Measurements from ENCODE around the gene PHACTR4. TPM values are rescaled to one million over a fixed set of nuclear protein-coding genes. Genes with fewer than 3 reads are reported as not detected.

PHACTR4 gene
- total and polyA plus RNA-seq, 9 of the 15 experiments (the other 6 are each of a cell fraction or from before 2014, with no cell fraction given) = 6.4 to 43.6 (median 14.2) TPM

- TF ChIP-seq KDM2B (CRISPR knock-in tag; IDR thresholded peaks at IDR 0.05) (peak; percentile 74), XRCC5 (IDR thresholded peaks at IDR 0.05; ENCODE audit: low read depth, low read length) (peak; percentile 72), BACH1 (tag; IDR thresholded peaks at IDR 0.05) (no peak), MYC (IDR thresholded peaks at IDR 0.05; ENCODE audit: low read depth, low read length) (peak; percentile 86), MYC (CRISPR knock-in tag; IDR thresholded peaks at IDR 0.05; ENCODE audit: borderline replicate concordance, low read depth) (peak; percentile 82; the same call in 1 of the 2 replicates), ZNF224 (CRISPR knock-in tag; IDR thresholded peaks at IDR 0.05) (no peak), POLR2H (tag; IDR thresholded peaks at IDR 0.05; ENCODE audit: low read depth) (peak; percentile 94), MED1 (CRISPR knock-in tag; IDR thresholded peaks at IDR 0.05; ENCODE audit: borderline replicate concordance) (no peak), ZNF263 (CRISPR knock-in tag; IDR thresholded peaks at IDR 0.05; ENCODE audit: borderline replicate concordance) (peak; percentile 59; the same call in 1 of the 2 replicates), SOX6 (IDR thresholded peaks at IDR 0.05) (0 out of 2 replicates have a peak, but pooled peaks have one; percentile 42), EP300 (IDR thresholded peaks at IDR 0.05; ENCODE audit: low read length) (peak; percentile 34), GABPB1 (CRISPR knock-in tag; IDR thresholded peaks at IDR 0.05) (peak; percentile 86), MTF1 (CRISPR knock-in tag; IDR thresholded peaks at IDR 0.05; ENCODE audit: borderline replicate concordance) (no peak), EZH2 (IDR thresholded peaks at IDR 0.05; ENCODE audit: borderline replicate concordance, low read depth, low read length) (no peak), PCBP2 (IDR thresholded peaks at IDR 0.05; ENCODE audit: low read depth, low read length, poor library complexity, severe bottlenecking) (no peak), SIN3A (IDR thresholded peaks at IDR 0.05; ENCODE audit: borderline replicate concordance in 2 of 2, control insufficient read depth in 1 of 2, low read depth in 2 of 2, low read length in 2 of 2) (peak; percentile 82 to 85; a peak in 2 of 4 replicates), NR2C2 (CRISPR knock-in tag; IDR thresholded peaks at IDR 0.05) (peak; percentile 57), NR2C2 (tag; IDR thresholded peaks at IDR 0.05) (peak; percentile 90), ZNF511 (CRISPR knock-in tag; IDR thresholded peaks at IDR 0.05) (peak; percentile 94; the same call in 1 of the 2 replicates), GABPA (tag; conservative IDR thresholded peaks at IDR 0.05; ENCODE audit: low read depth) (peak; percentile 86), TCFL5 (CRISPR knock-in tag; conservative IDR thresholded peaks at IDR 0.05) (no peak), ZNF76 (CRISPR knock-in tag; IDR thresholded peaks at IDR 0.05; ENCODE audit: borderline replicate concordance) (peak; percentile 52; the same call in 1 of the 2 replicates), ATF7 (IDR thresholded peaks at IDR 0.05) (peak; percentile 89), RBM15 (IDR thresholded peaks at IDR 0.05; ENCODE audit: insufficient read depth, low read length) (no peak), FOXK1 (CRISPR knock-in tag; IDR thresholded peaks at IDR 0.05; ENCODE audit: borderline replicate concordance) (no peak), E2F5 (CRISPR knock-in tag; IDR thresholded peaks at IDR 0.05) (peak; percentile 78; the same call in 1 of the 2 replicates), RAD21 (CRISPR knock-in tag; conservative IDR thresholded peaks at IDR 0.05 in 1 of 2, IDR thresholded peaks at IDR 0.05 in 1 of 2) (peak in 1 of 2 experiments; percentile 10; a peak in 2 of 4 replicates)
Measured at GRCh38 chr1:28369371-28370238, at the start of gene PHACTR4 (continued).

All from K562 (cell line).